ENCODE results near the gene RTN3.

The RTN3 gene

DNA sequence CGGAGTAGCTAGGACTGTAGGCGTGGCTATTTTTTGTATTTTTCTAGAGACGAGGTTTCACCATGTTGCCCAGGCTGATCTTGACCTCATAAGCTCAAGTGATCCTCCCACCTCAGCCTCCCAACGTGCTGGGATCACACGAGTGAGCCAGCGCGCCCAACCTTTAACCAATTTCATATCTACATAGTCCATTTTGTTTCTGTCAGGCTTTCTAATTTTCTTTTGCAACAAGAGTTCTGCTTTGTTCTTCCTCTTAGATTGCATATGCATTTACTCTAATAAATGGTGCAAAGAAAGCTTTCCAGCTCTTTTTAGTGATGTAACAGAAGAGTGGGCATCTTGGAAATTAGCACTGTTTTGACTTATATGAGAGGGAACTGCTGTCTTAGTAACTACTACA is 13.3 kb downstream of the RTN3 start:
- TF ChIP-seq, protein P1, sequence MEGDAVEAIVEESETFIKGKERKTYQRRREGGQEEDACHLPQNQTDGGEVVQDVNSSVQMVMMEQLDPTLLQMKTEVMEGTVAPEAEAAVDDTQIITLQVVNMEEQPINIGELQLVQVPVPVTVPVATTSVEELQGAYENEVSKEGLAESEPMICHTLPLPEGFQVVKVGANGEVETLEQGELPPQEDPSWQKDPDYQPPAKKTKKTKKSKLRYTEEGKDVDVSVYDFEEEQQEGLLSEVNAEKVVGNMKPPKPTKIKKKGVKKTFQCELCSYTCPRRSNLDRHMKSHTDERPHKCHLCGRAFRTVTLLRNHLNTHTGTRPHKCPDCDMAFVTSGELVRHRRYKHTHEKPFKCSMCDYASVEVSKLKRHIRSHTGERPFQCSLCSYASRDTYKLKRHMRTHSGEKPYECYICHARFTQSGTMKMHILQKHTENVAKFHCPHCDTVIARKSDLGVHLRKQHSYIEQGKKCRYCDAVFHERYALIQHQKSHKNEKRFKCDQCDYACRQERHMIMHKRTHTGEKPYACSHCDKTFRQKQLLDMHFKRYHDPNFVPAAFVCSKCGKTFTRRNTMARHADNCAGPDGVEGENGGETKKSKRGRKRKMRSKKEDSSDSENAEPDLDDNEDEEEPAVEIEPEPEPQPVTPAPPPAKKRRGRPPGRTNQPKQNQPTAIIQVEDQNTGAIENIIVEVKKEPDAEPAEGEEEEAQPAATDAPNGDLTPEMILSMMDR (IDR thresholded peaks at IDR 0.05; ENCODE audit: insufficient read depth, low read length, missing control alignments), result no peak
- no peak overlapping the region for H3K4me3 ChIP-seq (ENCODE audit: low read depth, low read length)
- no peak for DNase-seq (ENCODE audit: low read depth, low spot score)
- ChIA-PET POLR2A (no interaction called here), CTCF (interaction anchor here (0.8 to 1.9 kb wide), 7 partner anchors 8 to 55 kb away, joined by 3 to 6 read pairs (median 4); partner anchors contain the start of gene ATL3)

DNA sequence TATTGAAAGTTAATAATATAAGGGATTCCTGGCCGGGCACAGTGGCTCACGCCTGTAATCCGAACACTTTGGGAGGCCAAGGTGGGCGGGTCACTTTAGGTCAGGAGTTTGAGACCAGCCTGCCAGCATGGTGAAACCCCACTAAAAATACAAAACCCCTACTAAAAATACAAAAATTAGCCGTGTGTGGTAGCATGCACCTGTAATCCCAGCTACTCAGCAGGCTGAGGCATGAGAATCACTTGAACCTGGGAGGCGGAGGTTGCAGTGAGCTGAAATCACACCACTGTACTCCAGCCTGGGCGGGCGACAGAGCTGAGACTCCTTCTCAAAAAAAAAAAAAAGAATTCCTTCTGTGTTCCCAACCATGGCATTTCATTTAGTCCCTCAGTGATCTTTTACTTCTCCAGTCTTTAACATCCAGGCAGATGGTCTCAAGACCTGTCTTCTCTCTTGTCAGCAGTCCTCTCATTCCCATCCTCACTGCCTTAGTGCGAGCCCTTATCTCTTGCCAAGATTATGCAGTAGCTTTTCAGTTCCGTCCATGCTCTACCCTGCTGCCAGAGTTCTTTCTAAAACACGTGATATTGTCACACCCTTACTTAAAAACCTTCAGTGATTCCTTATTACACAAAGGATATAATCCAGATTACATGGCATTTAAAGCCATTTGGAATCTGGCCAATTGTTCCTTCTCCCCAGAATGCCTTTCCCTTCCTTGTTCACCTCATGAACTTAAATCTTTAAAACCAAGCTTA is 17.9 kb downstream of the RTN3 start:
- no peak for DNase-seq (ENCODE audit: low read depth, low spot score)
- TF ChIP-seq, protein P1 (IDR thresholded peaks at IDR 0.05; ENCODE audit: insufficient read depth, low read length, missing control alignments), result no peak
- H3K4me3 ChIP-seq (ENCODE audit: low read depth, low read length), result no peak overlapping the region
- ChIA-PET CTCF (interaction anchor here (1.6 to 4.1 kb wide), 2 partner anchors 9 to 38 kb away, joined by 5 to 24 read pairs; no protein-coding TSS in a partner anchor), POLR2A (no interaction called here)

DNA sequence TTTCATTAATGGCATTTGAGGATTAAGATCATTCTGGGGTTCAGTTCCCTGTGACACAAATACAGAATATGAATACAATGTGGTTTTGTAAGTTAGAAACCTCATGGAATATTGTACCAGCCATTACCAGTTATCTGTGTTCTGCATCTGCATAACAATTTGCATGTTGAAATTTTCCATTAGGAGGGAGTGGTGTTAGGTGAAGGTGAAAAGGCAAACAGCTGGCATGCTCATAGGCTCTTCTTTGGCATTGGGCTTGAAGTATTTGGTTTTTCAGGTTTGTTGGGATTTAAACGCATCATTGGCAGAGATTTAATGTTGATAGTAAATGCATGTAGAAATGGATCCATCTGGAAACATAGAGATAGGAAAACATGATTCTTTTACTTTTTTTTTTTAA is 18.6 kb downstream of the RTN3 start:
- H3K4me3 ChIP-seq (ENCODE audit: low read depth, low read length), result no peak overlapping the region
- TF ChIP-seq, protein P1 (IDR thresholded peaks at IDR 0.05; ENCODE audit: insufficient read depth, low read length, missing control alignments), result no peak
- no peak for DNase-seq (ENCODE audit: low read depth, low spot score)
- POLR2A ChIA-PET, result no interaction called here
- CTCF ChIA-PET, result interaction anchor here (1.3 to 4.1 kb wide), 3 partner anchors 8 to 61 kb away, joined by 3 to 24 read pairs (median 5); no protein-coding TSS in a partner anchor

- H3K4me3 ChIP-seq (ENCODE audit: low read depth, low read length), result no peak overlapping the region
- TF ChIP-seq, protein P1 (IDR thresholded peaks at IDR 0.05; ENCODE audit: insufficient read depth, low read length, missing control alignments), result no peak
- DNase-seq (ENCODE audit: low read depth, low spot score), result no peak
- CTCF ChIA-PET, result interaction anchor here (0.8 to 1.5 kb wide), 3 partner anchors 11 to 63 kb away, joined by 3 to 6 read pairs (median 3); no protein-coding TSS in a partner anchor
- POLR2A ChIA-PET, result no interaction called here
These were observed 24.2 kb downstream of the RTN3 start for GRCh38 chr11:63705526-63705925.

GRCh38 chr11:63708764-63709163 is 27.5 kb downstream of the RTN3 start:
- ChIA-PET POLR2A (no interaction called here), CTCF (interaction anchor here (1.0 to 1.5 kb wide), 3 partner anchors 9 to 40 kb away, joined by 3 to 6 read pairs (median 5); no protein-coding TSS in a partner anchor)
- DNase-seq (ENCODE audit: low read depth, low spot score), result no peak
- no peak overlapping the region for H3K4me3 ChIP-seq (ENCODE audit: low read depth, low read length)
- TF ChIP-seq, protein P1 (IDR thresholded peaks at IDR 0.05; ENCODE audit: insufficient read depth, low read length, missing control alignments), result no peak

GRCh38 chr11:63709336-63709884 is 28.1 kb downstream of the RTN3 start:
- DNase-seq (ENCODE audit: low read depth, low spot score), result no peak
- POLR2A ChIA-PET, result interaction anchor here (1.5 kb wide), 1 partner anchor 10 kb away, joined by 3 read pairs; no protein-coding TSS in a partner anchor
- CTCF ChIA-PET, result interaction anchor here (1.0 to 1.4 kb wide), 2 partner anchors 29 to 40 kb away, joined by 3 to 6 read pairs; no protein-coding TSS in a partner anchor
- TF ChIP-seq, protein P1 (IDR thresholded peaks at IDR 0.05; ENCODE audit: insufficient read depth, low read length, missing control alignments), result no peak
- no peak overlapping the region for H3K4me3 ChIP-seq (ENCODE audit: low read depth, low read length)
